HepG2 (cell line): ENCODE results near the gene LRP5. TPM values are rescaled to one million over a fixed set of nuclear protein-coding genes. Genes with fewer than 3 reads are reported as not detected.
A peak's percentile ranks its signal among the peaks of the same experiment; 100 is the strongest.

ENCODE experiments used
- ATAC-seq: fragments of 200-7000 bp; cut with Tn5 transposase; 3 replicates; pipeline ENCODE4 v1.9.1; 2020; ENCODE audit warnings: mild to moderate bottlenecking, moderate library complexity
- BruUV-seq: library from RNA; stranded (reverse); fragments of 400-500 nt; replicated peaks from 2 replicates; lab custom pipeline; 2021; lab: Mats Ljungman, UMichigan
- CTCF ChIA-PET: fragments of 300-600 bp; formaldehyde crosslinking; extraction: SDS; loops from one replicate; lab custom pipeline; 2021; ENCODE audit warnings: low total read pairs, inconsistent platforms, low intra/inter-chr PET ratio; lab: Yijun Ruan, JAX
- POLR2A ChIA-PET: fragments of 350-600 bp; sonication (Branson Sonifier 250); formaldehyde crosslinking; loops from one replicate; lab custom pipeline; 2020; ENCODE audit warnings: antibody characterized with exemption, inconsistent platforms; lab: Yijun Ruan, JAX
- DNase-seq: peaks from one replicate; pipeline ENCODE4 v3.0.0-alpha.2; 2015; ENCODE audit warnings: low spot score
- FAIRE-seq: peaks from 3 replicates; lab custom pipeline; 2011; peaks lifted over from hg19 to GRCh38; lab: Jason Lieb, UNC
- H2AFZ ChIP-seq: one replicate; pipeline ENCODE4 v1.6.1; 2011; ENCODE audit warnings: low read length, inconsistent platforms
- H3K27ac ChIP-seq: fragments of 300-600 bp; 3 replicates; pipeline ENCODE4 v1.8.0; 2011; ENCODE audit warnings: mixed run types, mild to moderate bottlenecking, mixed read lengths, low read length, inconsistent platforms; ENCODE audit not compliant: insufficient read depth; ENCODE audit errors: extremely low read length
- H3K27me3 ChIP-seq, 2 experiments: fragments of 200-600 bp in 1 of 2; 2 replicates in 1 of 2; 3 replicates in 1 of 2; pipeline versions ENCODE4 v1.6.0 to v1.8.0; 2011; ENCODE audit warnings: low read length in 2 of 2, mild to moderate bottlenecking in 2 of 2, moderate library complexity in 2 of 2, inconsistent platforms in 1 of 2; ENCODE audit not compliant: insufficient read depth in 2 of 2, control insufficient read depth in 1 of 2
- H3K36me3 ChIP-seq, 2 experiments: fragments of 200-600 bp in 1 of 2; replicated peaks in 1 of 2; 2 replicates in 1 of 2; 3 replicates in 1 of 2; pipeline versions ENCODE4 v1.5.1 to v1.8.0; 2011; ENCODE audit warnings: low read length in 2 of 2, inconsistent platforms in 1 of 2; ENCODE audit not compliant: insufficient read depth in 2 of 2, control insufficient read depth in 1 of 2
- H3K4me1 ChIP-seq: 2 replicates; pipeline ENCODE4 v1.5.1; 2012; ENCODE audit warnings: low read length, inconsistent platforms; ENCODE audit not compliant: insufficient read depth
- H3K4me2 ChIP-seq: 2 replicates; pipeline ENCODE4 v1.6.0; 2011; ENCODE audit warnings: low read depth, low read length, inconsistent platforms
- H3K4me3 ChIP-seq, 3 experiments: fragments of 200-600 bp in 1 of 3; sonication (generic), shearing (Covaris generic) in 1 of 3; replicated peaks in 1 of 3; 2 replicates each; pipeline ENCODE4 v1.5.1; 2011 to 2016; ENCODE audit warnings: low read length in 3 of 3, inconsistent platforms in 2 of 3, low read depth in 2 of 3, mild to moderate bottlenecking in 2 of 3, control low read depth in 1 of 3, mixed read lengths in 1 of 3; ENCODE audit not compliant: insufficient read depth in 1 of 3
- H3K79me2 ChIP-seq: one replicate; pipeline ENCODE4 v1.6.1; 2011; ENCODE audit warnings: low read length, inconsistent platforms; ENCODE audit not compliant: insufficient read depth
- H3K9ac ChIP-seq: 2 replicates; pipeline ENCODE4 v1.6.0; 2011; ENCODE audit warnings: mild to moderate bottlenecking, low read depth, low read length, inconsistent platforms; ENCODE audit not compliant: insufficient read depth
- H3K9me3 ChIP-seq: 2 replicates; pipeline ENCODE4 v1.5.1; 2012; ENCODE audit warnings: mild to moderate bottlenecking, low read length
- H4K20me1 ChIP-seq: 2 replicates; pipeline ENCODE4 v1.6.0; 2011; ENCODE audit warnings: inconsistent platforms, mild to moderate bottlenecking, low read length, moderate library complexity; ENCODE audit not compliant: insufficient read depth
- HES4 ChIP-seq: sonication (generic); formaldehyde crosslinking; IDR thresholded peaks from 2 replicates; pipeline ENCODE4 v1.9.0; 2021; ENCODE audit warnings: mild to moderate bottlenecking, missing genetic modification reagents, borderline replicate concordance
- RAD51 ChIP-seq: fragments of 450-650 bp; IDR thresholded peaks from 2 replicates; pipeline ENCODE4 v1.6.1; 2016; ENCODE audit warnings: borderline replicate concordance
- ZC3H13 ChIP-seq: sonication (generic); formaldehyde crosslinking; IDR thresholded peaks from 2 replicates; pipeline ENCODE4 v1.8.1; 2023; ENCODE audit warnings: mild to moderate bottlenecking, missing genetic modification reagents, moderate library complexity
- ZZZ3 ChIP-seq: sonication (generic); formaldehyde crosslinking; IDR thresholded peaks from 2 replicates; pipeline ENCODE4 v1.4.0; 2020; ENCODE audit warnings: missing genetic modification reagents, mild to moderate bottlenecking, borderline replicate concordance
- WGBS: methylation state at CpG from one replicate; pipeline ENCODE4 v1.1.6; 2017; ENCODE audit warnings: low lambda C conversion rate; 5-methylcytosine and 5-hydroxymethylcytosine counted together
- in situ Hi-C: cut with HindIII; loops from 2 replicates; pipeline ENCODE4 v1.10.0; 2017; ENCODE audit warnings: low pct_unique_long_range_greater_than_20kb; ENCODE audit not compliant: extremely low pct_ligation_motif_present
- intact Hi-C: fragments of 100-400 bp; cut with micrococcal nuclease; formaldehyde crosslinking; loops from one replicate; pipeline ENCODE4 v1.10.0; 2022; ENCODE audit not compliant: unreplicated experiment
- polyA plus RNA-seq, 8 experiments: library from polyadenylated mRNA; depleted of rRNA in 3 of 8; stranded (reverse) in 7 of 8; unstranded in 1 of 8; fragments of >200 nt; fragmentation: Illumina TruSeq in 4 of 8; extraction: Trizol in 4 of 8; gene quantifications; 2 replicates each; pipeline versions ENCODE4 v1.2.1 to v1.2.3, GENCODE V29; 2011 to 2016; ENCODE audit warnings: low read depth in 4 of 8, missing spikeins in 1 of 8, mixed read lengths in 1 of 8; ENCODE audit not compliant: insufficient read depth in 1 of 8
- total RNA-seq, 5 experiments: library from RNA; depleted of rRNA; stranded (reverse); fragments of >200 nt; fragmentation: Illumina TruSeq; extraction: Trizol; gene quantifications; 2 replicates each; pipeline ENCODE4 v1.2.3, GENCODE V29; 2016; ENCODE audit warnings: low read depth in 1 of 5

LRP5 gene
- total and polyA plus RNA-seq, 2 of the 13 experiments (the other 11 are each of a cell fraction or from before 2014, with no cell fraction given), result 40.4 to 64.0 TPM

- TF ChIP-seq HES4 (CRISPR knock-in tag), result no peak
- no peak for TF ChIP-seq ZZZ3 (CRISPR knock-in tag)
- no TSS peak for BruUV-seq
- no peaks in the 10 kb centered on the region for H3K4me1 ChIP-seq
- no peak overlapping the region for H2AFZ ChIP-seq
- peaks cover 57% of the 10 kb centered on the region; the same call in 1 of the 2 replicates for H4K20me1 ChIP-seq
- H3K27me3 ChIP-seq, result no peaks in the 10 kb centered on the region; a peak in 1 of 5 replicates
- in situ Hi-C loops (no loop called here), intact Hi-C loops (no loop called here)
- H3K36me3 ChIP-seq, result peaks cover 58 to 88% of the 10 kb centered on the region in 2 experiments; a peak in 4 of 5 replicates
- ChIA-PET CTCF (no interaction called here), POLR2A (no interaction called here)
- no peak overlapping the region for H3K4me2 ChIP-seq
- ATAC-seq, result no peak
- no peak overlapping the region for H3K27ac ChIP-seq
- H3K9me3 ChIP-seq, result no peaks in the 10 kb centered on the region
- FAIRE-seq, result no peak
- H3K9ac ChIP-seq, result no peak overlapping the region
- no peak overlapping the region for H3K4me3 ChIP-seq
- peaks cover 38% of the 10 kb centered on the region for H3K79me2 ChIP-seq
- WGBS, result 88% methylated on average over 1 of the region's 7 CpGs
- no peak for DNase-seq
These were observed 43.1 kb downstream of the LRP5 start for GRCh38 chr11:68355471-68355870.

GRCh38 chr11:68357568-68357967, 45.2 kb downstream of the LRP5 start:
- H3K79me2 ChIP-seq, result peaks cover 20% of the 10 kb centered on the region
- CTCF ChIA-PET, result no interaction called here
- peaks cover 45 to 79% of the 10 kb centered on the region in 2 experiments for H3K36me3 ChIP-seq
- no peak overlapping the region for H3K9ac ChIP-seq
- H4K20me1 ChIP-seq, result peaks cover 38% of the 10 kb centered on the region; the same call in 1 of the 2 replicates
- 91% methylated on average over 9 of the region's 14 CpGs for WGBS
- H2AFZ ChIP-seq, result no peak overlapping the region
- no peak overlapping the region for H3K27ac ChIP-seq
- TF ChIP-seq RAD51 (no peak), ZC3H13 (0 out of 2 replicates have a peak, but pooled peaks have one; percentile 28)
- H3K4me2 ChIP-seq, result no peak overlapping the region
- H3K4me3 ChIP-seq, result no peak overlapping the region
- POLR2A ChIA-PET, result no interaction called here
- H3K27me3 ChIP-seq, result no peaks in the 10 kb centered on the region
- in situ Hi-C loops (no loop called here), intact Hi-C loops (no loop called here)
- H3K9me3 ChIP-seq, result no peaks in the 10 kb centered on the region
- no peak for DNase-seq
- no peak for ATAC-seq
- no TSS peak for BruUV-seq
- no peak for FAIRE-seq
- H3K4me1 ChIP-seq, result no peaks in the 10 kb centered on the region
